Sigmoid colon (tissue), 4 donors: ENCODE data around the gene FBXW11.

Experiments
- CTCF ChIP-seq, 4 experiments: fragments of 450-650 bp in 3 of 4; fragments of 200-600 bp in 1 of 4; IDR thresholded peaks; one replicate each; pipeline ENCODE4 v1.5.1; 2016 to 2019; ENCODE audit warnings: antibody characterized with exemption in 4 of 4, mild to moderate bottlenecking in 3 of 4, moderate library complexity in 2 of 4
- EP300 ChIP-seq, 4 donors: sonication (generic); formaldehyde crosslinking; IDR thresholded peaks; one replicate each; pipeline ENCODE4 v1.6.1; 2017; ENCODE audit warnings: antibody characterized with exemption in 4 of 4
- POLR2A ChIP-seq, 2 donors: fragments of 450-650 bp; IDR thresholded peaks; one replicate each; pipeline ENCODE4 v1.6.1; 2016; ENCODE audit warnings: antibody characterized with exemption in 2 of 2, mild to moderate bottlenecking in 2 of 2, moderate library complexity in 2 of 2
- POLR2AphosphoS5 ChIP-seq, 4 donors: sonication (generic); formaldehyde crosslinking; IDR thresholded peaks; one replicate each; pipeline ENCODE4 v1.6.1; 2017; ENCODE audit warnings: antibody characterized with exemption in 4 of 4

- no peak for TF ChIP-seq CTCF (IDR thresholded peaks at IDR 0.05)
- TF ChIP-seq POLR2A (IDR thresholded peaks at IDR 0.05): no peak
- no peak for TF ChIP-seq EP300 (IDR thresholded peaks at IDR 0.05)
- TF ChIP-seq POLR2AphosphoS5 (IDR thresholded peaks at IDR 0.05): no peak
Observed at GRCh38 chr5:172054611-172055153, 48.2 kb upstream of the FBXW11 start.
